ENCODE measurements around the gene TMC1.
"Not testable (repeated sequence)": the region's sequence is repeated elsewhere in the genome, so short reads cannot be mapped to it uniquely, and the experiment has no call there.

Gene TMC1
- long read RNA-seq, donor 1 = 0 reads
- long read RNA-seq, donor 2 = 0 reads
- long read RNA-seq, donor 3 = 0 reads
- long read RNA-seq, donor 4 = 0 reads
- long read RNA-seq, donor 5 = 0 reads
- long read RNA-seq, donor 6 = 0 reads
- long read RNA-seq, donor 7 = 0 reads
- long read RNA-seq, donor 8 = 0 reads

GRCh38 chr9:72521416-72521815 lies at the start of gene TMC1:
Gene TMC1 (plus strand): TSS chr9:72521608. CDS start chr9:72648649, 127,041 bp downstream.
- DNase-seq = not testable (repeated sequence)

DNA sequence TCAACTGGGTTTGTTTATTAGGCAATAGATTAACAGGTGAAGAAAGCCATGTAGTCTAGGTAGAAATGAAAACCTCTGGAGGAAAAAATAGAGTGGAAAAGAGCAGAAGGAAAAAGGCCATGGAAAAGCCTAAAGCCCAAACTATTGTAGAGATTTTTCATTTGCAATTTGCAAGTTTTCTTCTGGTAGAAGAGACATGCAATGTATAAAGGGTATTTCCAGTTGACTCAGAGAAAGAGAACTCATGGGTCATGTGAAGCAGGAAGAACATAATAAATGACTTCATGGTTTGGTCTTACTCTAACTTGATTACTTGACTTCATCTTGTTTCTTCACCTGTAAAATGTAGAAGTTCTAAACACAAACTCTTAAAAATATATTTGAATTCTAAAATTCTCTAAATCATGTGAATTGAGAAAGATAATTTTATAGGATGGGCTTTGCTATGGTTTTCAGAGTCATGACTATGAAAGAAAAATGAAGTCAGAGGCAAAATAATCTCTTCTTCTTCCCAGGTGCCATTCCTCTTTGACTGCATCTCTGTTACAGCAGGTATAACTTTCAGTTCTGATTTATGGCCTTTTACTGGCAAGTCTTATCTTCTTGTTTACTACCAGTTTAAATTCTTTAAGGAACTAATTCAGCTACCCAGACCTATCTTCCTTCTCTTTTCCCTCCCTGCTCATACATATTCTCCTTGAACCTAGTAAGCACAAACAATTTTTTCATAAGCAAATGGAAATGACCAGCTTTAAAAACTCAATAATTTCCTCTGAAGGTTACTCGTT lies 47.7 kb upstream of the TMC1 start:
- DNase-seq = no peak

DNA sequence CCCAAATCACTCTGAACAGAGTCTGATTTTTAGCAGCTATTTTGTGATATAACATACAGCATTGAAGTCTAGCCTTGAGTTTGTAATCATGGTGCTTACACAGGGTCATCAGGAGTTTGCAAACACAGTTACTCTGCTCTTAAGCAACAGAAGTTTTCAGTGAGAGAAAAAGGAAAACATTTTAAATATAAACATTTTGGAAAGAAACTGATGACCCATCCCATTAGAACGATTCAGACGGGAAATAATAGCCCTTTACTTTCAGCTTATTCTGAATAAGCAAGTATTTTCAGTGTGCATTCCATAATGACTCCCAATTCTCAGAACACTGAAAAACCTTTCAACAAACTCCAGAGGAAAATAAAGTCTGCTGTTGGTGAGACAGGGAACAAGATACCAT lies 46.7 kb upstream of the TMC1 start:
- no peak for DNase-seq

DNA sequence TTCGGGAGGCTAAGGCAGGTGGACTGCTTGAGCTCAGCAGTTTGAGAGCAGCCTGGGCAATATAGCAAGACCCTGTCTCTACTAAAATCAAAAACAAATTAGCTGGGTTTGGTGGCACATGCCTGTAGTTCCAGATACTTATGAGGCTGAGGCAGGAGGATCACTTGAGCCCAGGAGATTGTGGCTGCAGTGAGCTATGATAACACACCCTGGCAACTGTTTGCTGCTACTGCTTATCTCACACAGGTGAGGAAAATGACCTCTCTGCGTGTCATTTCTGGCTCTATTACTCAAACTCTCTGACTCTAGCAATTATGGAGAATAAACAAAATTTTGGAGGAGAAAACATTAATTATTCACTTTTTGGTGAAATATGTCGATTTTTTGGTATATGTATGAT lies 45.3 kb upstream of the TMC1 start:
- no peak for DNase-seq

DNA sequence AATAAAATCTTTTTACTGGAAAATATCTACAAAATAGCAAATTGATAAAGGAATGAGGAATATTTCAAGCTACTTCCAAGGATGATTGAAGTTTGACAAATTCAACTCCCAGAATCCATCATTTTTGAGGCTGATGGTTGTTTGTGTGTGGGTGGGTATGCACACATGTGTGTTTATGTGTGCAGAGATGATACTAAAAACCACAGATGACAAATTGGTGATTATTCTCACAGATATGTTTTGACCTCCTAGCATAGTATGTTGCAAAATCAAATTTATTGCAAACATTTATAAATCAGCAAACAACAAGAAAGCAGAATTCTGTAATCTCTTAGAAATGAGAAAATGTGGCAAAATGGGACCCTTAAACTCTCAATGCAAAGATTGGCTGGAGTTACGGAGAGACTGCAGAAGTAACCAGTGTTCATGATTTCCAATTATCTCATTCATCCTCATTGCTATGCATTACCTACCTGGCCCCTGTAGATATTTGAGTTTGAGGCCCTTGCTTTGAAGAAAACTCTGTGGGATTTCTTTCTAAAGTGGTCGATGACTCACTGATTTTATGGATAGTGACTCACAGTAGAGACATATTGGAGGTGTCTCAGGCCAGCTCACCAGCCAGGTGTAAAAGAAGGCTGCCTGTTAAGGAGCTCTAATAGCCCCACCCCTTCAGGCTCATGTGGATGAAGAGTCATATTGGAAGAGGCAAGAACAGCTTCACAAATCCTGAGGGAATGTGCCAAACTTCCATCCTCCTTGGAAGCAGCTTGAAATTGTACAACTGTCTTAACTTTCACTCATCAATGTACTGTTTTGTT lies 44.6 kb upstream of the TMC1 start:
- DNase-seq = no peak

- no peak for DNase-seq
Measured at GRCh38 chr9:72477930-72478518, 43.4 kb upstream of the TMC1 start.

DNA sequence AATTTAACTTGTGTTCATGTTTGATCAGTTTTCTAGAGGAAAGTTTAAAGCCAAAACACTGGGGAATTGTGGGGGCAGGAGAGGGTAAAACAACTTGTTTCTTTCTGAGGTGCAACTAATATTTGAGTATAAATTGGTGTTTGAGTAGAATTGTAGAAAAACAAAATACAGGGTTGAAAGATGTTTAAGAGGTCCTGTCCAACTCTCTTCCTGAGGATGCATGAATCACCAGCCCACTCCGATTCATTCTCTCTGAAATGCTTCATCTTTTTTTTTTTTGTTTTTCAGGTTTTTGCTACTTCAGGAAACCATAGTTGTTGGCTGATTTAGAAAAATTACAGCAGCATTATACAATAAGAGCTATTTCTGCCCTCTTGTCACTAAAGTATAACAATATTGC lies 42.4 kb upstream of the TMC1 start:
- no peak for DNase-seq

DNA sequence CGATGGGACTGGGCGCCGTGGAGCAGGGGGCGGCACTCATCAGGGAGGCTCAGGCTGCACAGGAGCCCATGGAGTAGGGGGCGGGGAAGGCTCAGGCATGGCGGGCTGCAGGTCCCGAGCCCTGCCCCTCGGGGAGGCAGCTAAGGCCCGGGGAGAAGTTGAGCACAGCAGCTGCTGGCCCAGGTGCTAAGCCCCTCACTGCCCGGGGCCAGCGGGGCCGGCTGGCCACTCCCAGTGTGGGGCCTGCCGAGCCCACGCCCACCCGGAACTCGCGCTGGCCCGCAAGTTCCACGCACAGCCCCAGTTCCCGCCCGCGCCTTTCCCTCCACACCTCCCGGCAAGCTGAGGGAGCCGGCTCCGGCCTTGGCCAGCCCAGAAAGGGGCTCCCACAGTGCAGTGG lies 41.1 kb upstream of the TMC1 start:
- DNase-seq = not testable (repeated sequence)

DNA sequence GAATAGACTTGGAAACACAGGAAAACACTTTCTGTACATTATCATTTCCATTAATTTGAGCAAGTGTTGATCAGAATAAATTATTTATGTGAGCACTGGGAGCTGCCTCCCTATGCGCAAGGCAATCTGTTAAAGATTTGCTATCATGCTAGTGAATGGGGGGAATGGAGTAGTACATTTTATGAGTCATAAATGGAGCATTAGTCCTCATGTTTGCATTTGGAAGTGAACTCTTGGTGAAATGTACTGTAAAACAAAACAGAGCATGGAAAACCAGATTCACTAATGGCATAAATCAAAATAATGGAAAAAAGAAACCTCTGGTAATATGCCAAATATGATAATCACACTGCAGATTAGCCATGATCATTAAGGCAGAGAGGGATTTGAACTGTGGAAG lies 40.5 kb upstream of the TMC1 start:
- DNase-seq = no peak

- DNase-seq = peak; percentile 44
Measured at GRCh38 chr9:72485821-72486593, 35.4 kb upstream of the TMC1 start.

DNA sequence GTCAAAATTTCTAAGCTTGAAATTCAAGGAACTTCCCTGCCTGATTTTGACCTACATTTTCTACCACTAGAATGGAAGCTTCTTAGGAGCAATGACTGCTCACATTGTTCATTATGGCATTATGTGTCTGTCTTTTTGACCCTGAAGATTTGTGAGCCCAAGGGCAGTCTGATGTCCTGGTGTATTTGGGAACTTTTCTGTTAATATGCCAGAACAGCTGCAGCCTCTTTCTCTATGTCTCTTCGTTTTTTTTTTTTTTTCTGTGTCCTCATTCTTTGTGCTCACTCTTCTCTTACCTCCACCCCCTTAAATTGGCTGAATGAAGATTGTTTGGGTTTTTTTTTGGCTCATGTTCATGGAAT lies 34.8 kb upstream of the TMC1 start:
- no peak for DNase-seq

GRCh38 chr9:72487665-72488064 lies 33.7 kb upstream of the TMC1 start:
- DNase-seq = not testable (repeated sequence)

DNA sequence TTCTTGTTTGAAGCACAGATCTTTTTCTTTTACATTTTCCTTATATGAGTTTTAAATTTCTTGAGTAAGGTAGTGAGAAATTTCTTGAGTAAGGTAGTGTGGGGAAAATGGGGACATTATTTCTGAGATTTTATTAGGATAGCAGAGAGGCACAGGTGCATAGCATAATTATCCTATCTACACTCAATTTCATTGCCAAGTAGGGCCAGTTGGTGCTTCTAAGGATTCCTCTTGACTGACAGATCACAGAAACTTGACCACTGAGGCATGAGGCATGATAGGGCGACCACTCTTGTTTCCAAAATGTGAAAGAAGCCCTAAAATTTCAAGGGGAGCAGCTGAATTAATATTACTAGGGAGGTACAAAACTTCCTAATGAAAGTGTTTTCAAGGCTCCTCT lies 31.4 kb upstream of the TMC1 start:
- DNase-seq = no peak

- no peak for DNase-seq
Measured at GRCh38 chr9:72491242-72491641, 30.2 kb upstream of the TMC1 start.

DNA sequence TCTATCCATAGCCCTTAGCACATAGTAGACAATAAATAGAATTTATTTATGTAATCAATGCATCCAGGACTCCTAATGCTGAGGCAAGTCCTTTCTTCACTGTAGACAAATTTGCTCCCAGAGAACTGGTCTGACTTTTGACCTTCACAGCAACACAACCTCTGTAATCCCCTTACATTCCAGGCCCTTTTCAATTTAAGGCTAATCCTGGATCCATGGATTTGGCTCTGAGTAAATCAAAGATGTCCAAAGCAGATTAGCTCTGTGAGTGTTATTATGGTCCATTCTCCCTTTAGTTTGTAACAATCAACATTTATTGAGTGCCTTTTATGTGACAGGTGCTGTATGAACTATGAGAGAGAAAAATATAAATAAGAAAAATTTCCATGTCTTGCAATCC lies 27.4 kb upstream of the TMC1 start:
- no peak for DNase-seq

GRCh38 chr9:72497447-72498046 lies 23.9 kb upstream of the TMC1 start:
- no peak for DNase-seq

- DNase-seq = no peak
Measured at GRCh38 chr9:72506615-72507014, 14.8 kb upstream of the TMC1 start.

GRCh38 chr9:72509053-72509452 lies 12.4 kb upstream of the TMC1 start:
- DNase-seq = no peak

DNA sequence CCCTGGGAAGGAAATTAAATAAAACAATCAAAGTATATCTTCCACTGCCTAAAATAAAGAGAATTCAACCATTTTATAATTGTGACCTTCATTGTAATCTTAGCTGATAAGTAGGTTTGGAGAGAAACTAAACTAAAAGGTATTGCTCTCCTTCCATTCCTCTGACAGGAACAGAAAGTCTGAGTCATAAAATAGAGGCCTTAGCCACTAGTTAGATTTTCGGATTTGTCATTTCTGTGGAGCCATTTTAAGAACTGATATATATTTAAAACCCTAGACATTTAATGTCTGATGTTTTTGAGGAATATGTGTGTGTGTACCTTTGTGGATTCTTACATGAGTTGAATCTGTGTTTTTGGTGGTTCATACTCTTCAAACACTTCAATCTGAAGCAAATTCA lies 11.8 kb upstream of the TMC1 start:
- no peak for DNase-seq

DNA sequence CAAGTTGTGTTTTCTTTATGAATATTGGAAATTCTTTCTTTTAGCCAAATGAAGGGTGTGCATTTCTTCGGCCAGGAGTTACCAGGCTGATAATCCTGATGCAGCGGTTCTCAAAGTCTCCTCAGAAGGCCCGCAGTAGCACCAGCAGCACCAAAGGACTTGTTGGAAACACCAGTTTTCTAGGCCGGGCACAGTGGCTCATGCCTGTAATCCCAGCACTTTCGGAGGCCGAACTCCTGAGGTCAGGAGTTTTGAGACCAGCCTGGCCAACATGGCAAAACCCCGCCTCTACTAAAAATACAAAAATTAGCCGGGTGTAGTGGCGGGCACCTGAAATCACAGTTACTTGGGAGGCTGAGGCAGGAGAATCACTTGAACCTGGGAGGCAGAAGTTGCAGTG lies 397 bp upstream of the TMC1 start:
- DNase-seq = not testable (repeated sequence)

DNA sequence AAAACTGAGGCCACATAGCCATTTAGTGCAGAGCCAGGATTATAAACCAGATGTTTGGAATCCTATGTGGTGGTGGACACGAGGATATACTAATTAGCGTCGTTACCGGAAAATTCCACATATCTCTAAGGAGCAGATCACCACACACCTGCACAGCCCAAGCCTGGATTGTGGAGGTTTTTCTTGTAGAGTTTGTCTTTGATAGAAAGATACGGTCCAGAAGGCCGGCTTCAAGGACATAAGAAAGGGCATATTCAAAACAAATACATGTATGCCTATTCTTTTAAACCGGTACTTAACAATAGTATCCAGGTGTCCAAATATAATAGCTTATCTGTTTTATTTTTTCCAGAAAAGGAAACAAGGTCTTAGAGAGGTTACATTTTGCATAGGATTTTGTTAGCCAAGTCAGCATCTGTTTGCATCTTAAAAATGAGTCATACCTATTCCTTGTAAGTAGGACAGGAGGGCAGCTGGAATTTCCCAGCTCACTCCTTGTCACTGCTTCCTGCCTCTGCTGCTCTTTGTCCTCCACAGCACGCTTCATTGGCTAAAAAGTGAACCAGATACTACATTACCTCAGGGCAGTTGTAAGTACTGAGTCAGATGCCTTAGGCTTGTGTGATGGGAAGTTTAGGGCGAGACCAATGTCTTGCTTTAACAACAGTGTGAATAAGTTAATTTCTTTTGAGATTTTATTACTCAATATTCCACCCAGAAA lies 3.6 kb downstream of the TMC1 start:
- DNase-seq = peak; percentile 13
